GM15510 (cell line): ENCODE results near the gene SERPINC1.

Experiments
- POLR2A ChIP-seq: IDR thresholded peaks from 3 replicates; pipeline ENCODE4 v1.6.1; 2011; ENCODE audit warnings: borderline replicate concordance; ENCODE audit not compliant: insufficient read length; ENCODE audit errors: extremely low read depth

The SERPINC1 gene

DNA sequence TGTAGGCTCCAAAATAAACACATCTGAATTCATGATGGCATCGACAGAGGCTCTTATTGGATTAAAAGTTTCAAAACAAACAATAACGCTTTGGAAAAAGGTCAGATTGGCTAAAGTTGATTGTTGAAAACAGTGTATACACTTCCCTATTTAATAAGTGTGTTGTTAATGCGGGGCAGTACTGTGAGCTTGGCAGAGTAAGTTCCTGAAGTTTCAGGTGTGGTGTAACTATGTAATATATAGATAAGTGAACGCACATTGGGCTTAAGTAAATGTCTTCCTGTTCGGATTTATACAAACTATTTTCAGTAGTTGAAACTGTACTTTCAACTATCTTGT is 48.1 kb downstream of the SERPINC1 start:
- no peak for TF ChIP-seq POLR2A

GRCh38 chr1:173868266-173869020 is 48.7 kb downstream of the SERPINC1 start, which contains the start of gene ZBTB37:
Gene ZBTB37 (plus strand): TSS chr1:173868380. CDS start chr1:173870226, 1,846 bp downstream.
- no peak for TF ChIP-seq POLR2A

DNA sequence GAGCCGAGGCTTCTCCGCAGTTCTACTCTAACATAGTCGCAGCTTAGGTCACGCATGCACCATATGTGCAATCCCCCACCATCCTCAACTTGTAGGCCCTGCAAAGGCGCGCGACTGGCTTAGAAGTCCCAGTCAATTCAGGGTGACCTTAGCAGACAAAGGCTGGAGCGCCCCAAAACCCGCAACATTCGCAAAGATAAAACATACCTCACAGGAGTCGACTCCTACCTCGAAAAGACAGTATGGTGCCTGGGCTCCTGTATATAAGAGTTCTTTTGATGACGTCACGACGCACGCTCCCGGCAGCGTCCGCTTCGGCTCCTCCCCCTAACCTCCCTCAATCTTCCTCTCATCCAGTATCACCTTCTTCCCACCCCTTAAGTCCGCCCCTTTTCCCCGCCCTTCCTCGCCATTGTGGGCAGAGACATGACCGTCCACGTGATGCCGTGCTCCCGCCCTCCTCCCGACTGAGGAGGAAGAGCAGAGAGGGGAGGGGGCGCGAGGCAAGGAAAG is 49.3 kb downstream of the SERPINC1 start, which contains the start of gene GAS5:
Gene GAS5 (minus strand): TSS at position 237 of the 513 bp plus-strand sequence.
- peak; percentile 99 for TF ChIP-seq POLR2A

GRCh38 chr1:173867141-173867752 is 49.9 kb downstream of the SERPINC1 start:
- no peak for TF ChIP-seq POLR2A

DNA sequence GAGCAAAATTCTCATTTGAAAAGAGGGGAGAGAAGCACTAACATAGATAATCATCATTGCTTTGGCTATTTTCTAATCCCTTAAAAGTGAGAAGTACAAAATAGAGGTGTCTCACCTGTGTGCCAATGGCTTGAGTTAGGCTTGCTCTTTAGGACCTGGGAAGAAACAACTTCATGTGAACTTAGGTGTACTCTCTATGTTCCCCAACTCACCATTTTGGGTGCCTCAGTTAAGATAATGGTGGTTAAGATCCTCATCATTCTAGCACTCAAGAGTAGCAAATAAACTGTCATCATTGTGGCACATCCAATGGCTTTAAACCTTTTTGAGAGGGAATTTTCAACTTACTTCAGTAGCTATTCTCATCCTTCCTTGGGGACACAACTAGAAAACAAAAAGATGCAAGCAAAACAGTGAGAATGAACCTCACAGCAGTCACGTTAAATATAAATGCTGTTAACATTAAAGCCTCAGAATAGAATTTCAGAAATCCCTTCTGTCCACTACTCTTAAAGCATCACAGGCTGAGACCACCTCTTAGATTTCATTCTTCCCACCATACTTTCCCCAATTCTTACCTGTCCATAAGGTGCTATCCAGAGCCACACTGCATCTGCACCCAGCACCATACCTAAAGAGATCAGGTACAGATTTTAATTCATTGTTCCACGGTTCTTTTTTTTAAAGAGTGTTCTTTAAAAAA is 50.6 kb downstream of the SERPINC1 start:
- no peak for TF ChIP-seq POLR2A

DNA sequence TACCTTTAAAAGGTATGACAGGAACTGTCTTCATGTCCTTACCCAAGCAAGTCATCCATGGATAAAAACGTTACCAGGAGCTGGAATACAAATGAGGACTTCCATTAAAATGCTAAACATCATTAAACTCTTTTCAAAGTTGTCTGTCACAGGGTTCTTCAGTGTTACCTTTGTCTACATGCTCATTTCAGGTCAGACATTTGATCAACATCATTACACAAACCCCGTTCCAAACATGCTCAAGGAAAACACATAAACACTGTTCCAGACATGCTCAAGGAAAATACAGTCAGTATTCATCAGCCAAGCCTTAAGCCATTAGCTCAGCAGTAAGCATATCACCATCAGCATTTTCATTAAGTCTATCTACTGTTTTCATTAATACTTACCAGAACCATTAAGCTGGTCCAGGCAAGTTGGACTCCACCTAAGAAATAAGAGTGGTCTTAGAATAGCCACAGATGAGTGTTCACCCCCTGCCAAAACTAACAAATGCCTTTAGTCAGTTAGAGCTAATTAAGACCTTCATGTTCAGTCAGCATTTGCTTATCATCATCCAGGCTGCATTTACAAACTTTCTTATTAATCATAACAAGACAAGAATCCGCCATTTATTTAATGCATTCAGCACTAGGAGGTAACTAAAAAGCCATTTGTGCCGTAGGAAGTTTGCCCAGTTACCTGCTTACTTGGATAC is 51.5 kb downstream of the SERPINC1 start:
- TF ChIP-seq POLR2A = peak; percentile 12

DNA sequence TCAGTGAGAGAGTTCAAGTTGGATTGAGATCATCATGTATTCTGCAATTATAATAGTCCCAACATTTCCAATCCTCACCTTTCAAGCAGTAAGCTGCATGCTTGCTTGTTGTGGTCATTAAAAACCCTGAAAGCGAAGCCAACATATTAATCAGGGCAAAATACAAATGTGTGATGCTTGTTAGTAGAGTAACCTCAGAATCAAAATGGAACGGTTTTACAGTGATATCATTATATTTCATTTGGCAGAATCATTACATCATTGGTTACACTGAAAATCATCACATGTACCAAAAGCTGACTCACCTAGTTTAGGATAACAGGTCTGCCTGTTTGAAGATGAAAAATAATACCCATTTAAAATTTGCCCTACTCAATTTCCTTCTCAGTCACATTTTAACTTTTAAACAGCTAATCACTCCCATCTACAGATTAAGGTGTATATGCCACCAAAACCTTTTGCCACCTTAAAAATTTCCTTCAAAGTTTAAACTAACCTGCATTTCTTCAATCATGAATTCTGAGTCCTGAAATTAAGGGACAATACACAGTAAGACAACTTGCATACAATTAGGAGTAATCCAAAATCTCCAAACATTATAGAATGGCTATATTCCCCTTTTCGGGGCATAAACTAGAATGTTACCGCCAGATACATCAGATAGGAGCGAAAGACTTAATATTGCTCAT is 52.8 kb downstream of the SERPINC1 start:
- TF ChIP-seq POLR2A = no peak

GRCh38 chr1:173863224-173864161 is 53.6 kb downstream of the SERPINC1 start:
- TF ChIP-seq POLR2A = no peak

DNA sequence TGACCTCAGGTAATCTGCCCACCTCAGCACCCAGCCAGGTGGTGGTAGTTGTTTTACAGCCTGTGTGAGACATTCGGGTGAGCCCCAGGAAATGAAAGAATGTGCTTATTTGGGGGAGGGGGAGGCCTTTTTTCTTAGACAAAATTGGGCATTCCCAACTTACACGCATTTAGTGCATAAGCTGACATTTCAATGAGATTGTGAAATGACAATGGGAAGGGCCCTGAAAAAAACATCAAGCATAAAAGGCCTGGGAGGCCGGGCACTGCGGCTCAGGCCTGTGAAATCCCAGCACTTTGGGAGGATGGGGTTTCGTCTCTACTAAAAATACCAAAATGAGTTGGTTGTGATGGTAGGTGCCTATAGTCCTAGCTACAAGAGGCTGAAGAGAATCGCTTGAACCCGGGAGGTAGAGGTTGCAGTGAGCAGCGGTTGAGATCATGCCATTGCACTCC is 54.3 kb downstream of the SERPINC1 start:
- TF ChIP-seq POLR2A = no peak

GRCh38 chr1:173862146-173862768 is 54.9 kb downstream of the SERPINC1 start:
- TF ChIP-seq POLR2A = peak; percentile 49

DNA sequence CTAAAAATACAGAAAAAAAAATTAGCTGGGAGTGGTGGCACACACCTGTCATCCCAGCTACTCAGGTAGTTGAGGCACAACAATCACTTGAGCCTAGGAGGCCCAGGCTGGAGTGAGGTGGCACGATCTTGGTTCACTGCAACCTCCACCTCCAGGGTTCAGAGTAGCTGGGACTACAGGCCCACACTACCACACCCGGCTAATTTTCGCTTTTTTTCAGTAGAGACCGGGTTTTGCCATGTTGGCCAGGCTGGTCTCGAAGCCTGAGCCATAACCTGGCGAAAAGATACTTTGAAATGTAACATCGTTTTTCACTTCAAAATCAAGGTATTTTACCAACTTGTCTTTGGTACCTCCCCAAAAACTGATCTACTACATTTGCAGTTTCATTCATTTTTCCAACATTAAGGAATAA is 55.4 kb downstream of the SERPINC1 start:
- TF ChIP-seq POLR2A = no peak

GRCh38 chr1:173860065-173860464 is 57.1 kb downstream of the SERPINC1 start:
- TF ChIP-seq POLR2A = no peak

DNA sequence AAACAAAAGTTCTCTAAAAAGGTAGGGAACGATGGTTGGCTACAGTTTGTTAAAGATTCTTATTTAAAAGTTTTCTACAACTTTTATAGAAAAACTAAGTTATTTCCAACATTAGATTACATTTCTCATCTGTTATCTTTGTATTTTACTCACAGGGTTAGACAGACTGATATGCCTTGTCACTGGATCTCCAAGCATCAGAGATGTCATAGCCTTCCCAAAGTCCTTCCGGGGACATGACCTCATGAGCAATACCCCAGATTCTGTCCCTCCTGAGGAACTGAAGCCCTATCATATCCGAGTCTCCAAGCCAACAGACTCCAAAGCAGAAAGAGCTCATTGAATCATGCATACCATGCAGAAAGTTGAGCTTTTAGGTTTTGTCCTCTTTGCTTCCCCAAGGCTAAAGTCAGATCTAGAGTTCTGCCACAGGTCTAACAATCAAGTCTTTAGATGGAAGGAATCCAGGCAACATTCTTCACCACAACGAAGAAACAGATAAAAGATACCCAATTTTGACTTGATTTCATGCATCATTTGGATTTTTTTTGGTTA is 59.7 kb downstream of the SERPINC1 start:
- no peak for TF ChIP-seq POLR2A

DNA sequence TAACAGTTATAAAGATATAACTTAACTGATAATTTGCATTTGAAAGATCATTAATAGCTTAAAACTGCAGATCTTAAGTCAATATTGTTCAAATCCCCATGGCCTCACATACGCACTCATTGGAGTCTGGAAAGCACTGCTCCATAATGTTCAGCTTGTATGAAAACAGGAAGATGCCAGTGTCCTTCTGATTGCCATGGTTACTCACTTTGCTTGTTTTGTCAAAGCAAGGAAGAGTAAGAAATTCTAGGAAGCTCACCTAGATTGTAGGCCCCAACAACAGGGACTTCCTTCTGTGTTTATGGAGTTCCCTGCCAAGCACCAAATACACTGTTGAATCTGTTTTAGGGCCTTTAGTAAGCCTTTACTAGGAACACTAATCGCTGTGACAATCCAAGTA is 60.2 kb downstream of the SERPINC1 start:
- TF ChIP-seq POLR2A = no peak
